ENCODE data around the gene SLC36A3.
"Not testable (repeated sequence)": the region's sequence is repeated elsewhere in the genome, so short reads cannot be mapped to it uniquely, and the experiment has no call there.

SLC36A3 gene

DNA sequence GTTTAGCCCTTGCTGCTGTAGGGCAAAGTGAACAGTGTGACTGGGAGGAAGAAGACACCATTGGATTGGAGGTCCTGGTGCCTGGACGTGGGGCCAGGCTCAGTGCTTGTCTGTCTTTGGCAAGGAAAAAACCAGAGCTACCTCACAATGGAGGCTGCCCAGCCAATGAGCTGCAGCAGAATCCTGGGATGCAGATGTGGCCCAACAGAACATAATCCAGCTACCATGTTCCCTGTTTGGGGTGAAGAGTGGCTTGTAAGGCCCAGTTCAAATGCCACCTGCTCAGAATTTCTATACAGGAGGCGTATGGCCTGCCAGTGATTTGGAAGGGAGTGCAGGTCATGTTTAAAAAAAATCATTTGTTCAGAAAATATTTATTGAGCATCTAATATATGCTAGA, at the start of gene SLC36A3:
Gene SLC36A3, minus strand, starts transcription at position 101 of the 400 bp plus-strand sequence. CDS start 412 bp downstream, outside the sequence.
- no peak for DNase-seq

DNA sequence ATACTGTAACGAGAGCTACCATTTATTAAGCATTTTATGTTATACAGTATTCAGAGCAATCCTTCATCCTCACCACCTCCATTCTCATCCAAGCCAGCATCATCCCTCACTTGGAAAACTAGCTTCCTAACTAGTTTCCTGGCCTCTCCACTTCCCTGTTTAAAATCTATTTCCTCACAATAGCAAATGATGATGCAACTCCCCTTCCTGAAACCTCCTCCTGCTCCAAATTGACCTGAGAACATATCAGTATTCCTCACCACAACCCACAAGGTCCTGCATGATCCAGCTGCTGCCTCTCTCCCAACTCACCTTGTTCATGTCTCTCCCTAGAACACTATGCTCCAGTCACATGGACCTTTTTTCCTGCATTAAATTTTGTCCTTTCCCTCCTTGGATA, 48.1 kb upstream of the SLC36A3 start:
- DNase-seq, result no peak

DNA sequence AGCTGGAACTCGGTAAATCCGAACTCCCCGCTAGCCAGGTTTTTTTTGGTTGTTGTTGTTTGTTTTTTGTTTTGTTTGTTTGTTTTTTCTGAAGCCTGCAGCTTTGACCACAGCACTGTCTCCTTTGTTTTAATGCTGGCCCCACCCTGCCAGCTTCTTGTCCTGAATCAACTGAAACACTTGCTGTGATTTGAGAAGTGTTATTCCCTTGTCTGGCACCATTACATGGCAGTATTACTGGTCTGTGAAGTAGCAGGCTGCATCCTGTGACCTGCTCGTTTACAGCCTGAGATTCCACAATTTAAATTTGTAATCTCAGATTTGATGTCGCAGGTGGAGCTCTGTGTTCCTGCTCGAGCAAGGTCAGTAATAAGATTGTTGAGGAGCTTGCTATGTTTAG, 45.2 kb upstream of the SLC36A3 start:
- DNase-seq, result no peak

DNA sequence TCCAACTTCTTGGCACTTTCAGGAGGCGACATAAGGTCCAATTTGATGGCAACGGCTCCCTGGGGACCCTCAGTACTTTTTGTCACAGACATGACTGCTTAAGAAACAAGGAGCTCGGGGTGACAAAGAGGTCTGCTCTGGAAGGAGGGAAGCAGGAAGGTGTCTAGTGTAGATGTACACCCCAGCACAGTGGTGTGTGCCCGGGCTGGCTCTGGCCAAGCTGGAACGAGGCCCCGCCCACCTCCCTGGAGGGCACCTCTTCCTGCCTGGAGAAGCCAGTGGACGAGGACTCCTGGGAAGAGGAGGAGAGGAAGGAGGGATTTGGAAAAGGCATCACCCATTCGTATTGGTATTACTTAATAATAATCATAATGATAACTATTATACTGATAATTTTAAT, 43.8 kb upstream of the SLC36A3 start, which contains the start of gene SLC36A2:
Gene SLC36A2, minus strand, starts transcription at position 191 of the 400 bp plus-strand sequence. Its CDS starts 99 bp downstream, at position 92.
- no peak for DNase-seq

DNA sequence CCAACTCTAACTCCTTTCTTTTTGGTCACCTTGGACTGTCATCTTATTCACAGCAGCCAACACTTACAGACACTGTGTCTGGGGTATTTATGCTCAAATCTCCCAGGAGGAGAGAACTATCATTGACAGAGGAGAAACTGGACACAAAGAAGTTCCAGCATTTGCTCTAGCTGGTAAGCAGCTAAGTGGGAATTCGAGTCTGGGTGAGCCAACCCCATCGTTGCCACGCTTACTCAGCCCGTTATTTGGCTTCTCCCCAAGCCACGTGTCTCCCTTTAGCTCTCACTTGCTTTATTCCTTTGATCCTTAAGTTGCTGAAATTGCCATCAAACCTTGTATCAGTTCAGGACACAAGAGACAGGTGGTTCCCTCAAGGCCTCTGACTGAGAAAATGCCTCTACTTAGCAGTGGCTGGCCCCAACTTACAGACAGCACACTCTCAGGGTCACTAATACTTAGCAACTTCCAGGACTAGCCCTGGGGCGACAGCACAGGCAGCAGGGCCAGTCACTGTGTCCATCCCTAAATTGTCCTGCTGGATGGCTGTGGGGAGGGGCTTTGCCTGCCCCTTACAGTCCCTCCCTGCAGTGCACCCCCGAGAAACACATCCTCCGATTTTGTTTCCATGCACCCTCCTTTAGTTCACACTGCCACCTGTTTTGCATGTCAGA, 42.4 kb upstream of the SLC36A3 start:
- no peak for DNase-seq

DNA sequence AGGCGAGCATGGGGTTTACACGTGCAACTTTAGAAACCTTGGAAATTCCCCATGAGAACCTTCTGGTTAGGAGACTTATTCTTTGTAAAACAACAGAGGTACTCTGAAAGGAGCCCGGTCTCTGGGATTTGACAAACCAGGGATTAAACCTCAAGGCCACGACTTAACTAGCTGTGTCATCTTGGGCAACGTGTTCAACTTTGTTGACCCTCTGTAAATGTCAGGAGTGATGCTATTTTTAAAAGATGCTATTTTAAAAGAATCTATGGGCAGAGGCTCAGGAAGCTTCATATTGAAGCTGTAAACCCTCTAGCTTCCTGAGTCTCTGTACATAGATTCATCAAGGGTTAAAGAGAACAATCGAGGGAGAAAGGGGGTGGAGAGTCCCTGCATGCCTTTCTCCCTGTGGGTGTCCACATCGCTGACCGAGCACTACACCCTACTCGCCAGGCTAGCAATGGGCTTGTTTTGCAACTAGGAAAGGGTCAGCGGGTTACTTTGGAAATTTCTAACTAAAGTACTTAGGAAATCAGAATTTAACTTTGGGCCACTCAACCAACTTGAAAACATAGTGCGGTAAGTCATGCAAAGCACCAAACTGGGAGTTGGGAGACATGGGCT, 41.7 kb upstream of the SLC36A3 start:
- no peak for DNase-seq

DNA sequence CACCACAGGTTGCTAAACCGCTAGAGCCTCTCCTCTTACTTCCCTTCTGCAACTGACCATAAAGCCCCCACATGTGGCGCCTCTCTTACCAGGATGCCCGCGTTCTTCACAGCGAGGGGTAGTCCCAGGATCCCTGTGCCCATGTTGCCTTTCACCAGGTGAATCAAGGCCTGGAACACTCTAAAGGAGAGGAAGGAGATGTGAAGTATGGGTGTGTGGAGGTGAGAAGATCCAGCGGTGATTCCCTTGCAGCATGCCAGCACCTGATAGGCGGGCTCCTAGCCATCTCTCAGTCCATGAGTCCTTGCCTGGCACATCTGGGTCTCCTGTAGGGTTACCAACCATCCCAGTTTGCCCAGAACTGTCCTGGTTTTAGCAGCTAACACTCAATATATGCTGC, 40.5 kb upstream of the SLC36A3 start:
- no peak for DNase-seq

DNA sequence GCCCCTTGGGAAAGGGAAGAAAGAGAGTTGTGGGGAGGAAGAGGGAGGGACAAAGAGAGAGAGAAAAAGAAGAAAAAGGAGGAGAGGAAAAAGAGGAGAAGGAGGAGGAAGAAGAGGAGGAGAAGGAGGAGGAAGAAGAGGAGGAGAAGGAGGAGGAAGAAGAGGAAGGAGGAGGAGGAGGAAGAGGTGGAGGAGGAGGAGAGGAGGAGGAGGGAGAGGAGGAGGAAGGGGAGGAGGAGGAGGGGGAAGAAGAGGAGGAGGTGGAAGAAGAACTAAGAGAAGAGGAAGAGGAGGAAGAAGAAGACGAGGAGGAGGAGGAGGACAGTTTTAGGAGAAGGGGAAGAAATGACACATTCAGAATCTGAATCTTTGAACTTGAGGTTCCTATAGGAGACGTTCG, 36.4 kb upstream of the SLC36A3 start:
- DNase-seq, result no peak

DNA sequence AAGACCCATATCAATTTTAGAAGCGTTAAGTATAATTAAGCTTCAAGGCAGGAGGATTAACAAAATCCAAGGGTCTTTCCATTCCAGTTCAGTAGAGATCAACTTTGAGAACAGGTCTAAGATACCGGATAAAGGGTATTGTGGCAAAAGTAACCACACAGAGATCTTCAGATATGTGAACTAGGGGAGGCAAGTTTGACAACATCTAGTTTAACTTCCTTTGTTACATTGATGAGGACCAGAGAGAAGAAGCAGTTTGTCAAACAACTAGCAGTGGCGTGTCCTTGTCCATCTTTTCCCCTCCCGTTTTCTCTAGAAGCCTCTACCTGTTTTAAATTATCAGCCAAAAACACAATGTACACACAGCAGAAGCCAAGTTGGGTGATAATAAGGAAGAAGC, 35.2 kb upstream of the SLC36A3 start:
- DNase-seq, result no peak

DNA sequence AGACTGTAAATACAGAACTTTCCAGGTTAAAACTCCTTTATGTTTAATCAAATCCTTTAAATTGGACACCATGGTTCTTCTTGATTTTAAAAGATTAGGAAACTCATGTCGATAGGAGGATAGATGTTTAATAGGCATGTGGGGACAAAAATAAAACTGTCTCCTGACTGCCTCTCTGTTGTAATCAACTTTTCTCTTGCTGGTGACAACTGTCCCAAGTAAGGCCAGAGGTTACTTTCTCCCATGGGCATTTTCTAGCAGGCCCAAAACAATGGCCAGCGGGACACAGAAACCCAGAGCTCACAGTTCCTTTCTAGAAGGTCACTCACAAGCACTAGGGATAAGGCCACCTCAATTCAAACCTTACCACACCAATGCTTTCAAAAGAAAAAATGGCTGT, 29.3 kb upstream of the SLC36A3 start:
- no peak for DNase-seq

DNA sequence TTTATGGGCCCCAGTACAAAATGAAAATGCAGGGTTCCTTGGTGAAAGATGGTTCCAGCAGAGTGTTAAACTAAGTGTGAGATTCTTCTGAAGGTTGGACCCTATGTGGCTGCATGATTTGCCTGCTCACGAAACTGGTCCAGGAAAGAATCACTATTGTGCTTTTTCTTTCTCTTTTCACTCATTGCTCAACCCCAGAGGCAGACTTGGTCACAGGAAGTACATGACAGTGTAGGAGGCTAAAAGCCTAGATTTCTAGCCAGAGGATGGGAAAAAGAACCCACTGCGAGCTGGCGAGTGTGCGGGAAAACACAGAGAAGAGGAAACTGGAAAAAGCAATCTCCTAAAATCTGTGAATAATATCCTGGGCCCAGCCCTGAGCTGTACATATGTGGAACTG, 25.2 kb upstream of the SLC36A3 start:
- DNase-seq, result no peak

DNA sequence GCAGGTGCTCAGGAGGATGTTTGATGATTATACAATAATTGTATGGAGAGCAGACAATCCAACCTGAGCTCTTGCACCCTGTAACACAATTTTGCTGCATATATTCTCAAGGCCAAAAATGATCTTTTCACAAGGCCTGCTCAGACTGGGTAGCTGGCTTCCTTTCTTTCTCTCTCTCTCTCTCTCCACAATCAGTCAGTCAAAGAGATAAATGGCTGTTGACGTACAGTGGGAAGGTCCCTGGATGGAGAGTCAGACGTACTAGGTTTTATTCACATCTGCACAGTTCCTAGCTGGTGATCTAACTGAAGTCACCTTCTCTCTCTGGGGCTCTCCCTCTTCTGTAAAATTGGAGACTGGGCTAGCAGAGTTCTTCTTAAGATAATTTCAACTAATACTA, 24.0 kb upstream of the SLC36A3 start:
- no peak for DNase-seq

DNA sequence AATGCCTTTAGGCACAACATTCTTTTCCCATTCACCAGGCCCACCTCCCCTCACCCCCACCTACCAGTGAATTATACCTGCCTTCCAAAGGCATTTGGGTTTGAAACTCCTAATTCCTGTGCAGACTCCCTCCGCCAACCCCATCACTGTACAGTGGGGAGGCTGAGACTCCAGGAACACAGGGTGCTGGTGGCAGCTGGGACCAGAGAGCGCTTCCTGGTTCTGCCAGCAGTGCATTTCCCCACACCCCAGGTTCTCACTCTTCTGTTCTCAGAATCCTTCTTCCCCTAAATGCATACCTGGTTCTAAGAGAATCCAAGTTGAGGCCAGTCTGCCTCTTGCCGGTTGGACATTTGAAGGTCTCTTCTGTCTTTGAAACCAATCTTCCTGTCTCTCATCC, 22.7 kb upstream of the SLC36A3 start:
- no peak for DNase-seq

DNA sequence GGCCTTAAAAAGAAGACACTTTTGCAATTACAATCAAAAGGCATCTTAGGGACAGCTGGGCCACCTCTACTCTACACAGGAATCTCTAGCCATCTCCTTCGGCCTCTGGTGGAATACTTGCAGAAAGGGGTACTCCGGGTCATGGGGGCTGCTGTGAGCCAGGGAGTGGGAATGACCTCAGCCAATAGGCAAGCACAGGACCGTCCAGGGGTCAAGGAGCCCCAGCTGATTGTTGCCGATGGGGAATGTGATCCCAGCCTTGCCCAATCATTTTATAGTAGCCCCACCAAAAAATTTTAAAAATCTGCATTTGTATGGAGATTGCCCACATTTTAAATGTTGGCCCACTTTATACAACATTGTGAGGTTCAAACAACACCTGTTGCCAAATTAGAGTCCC, 16.9 kb upstream of the SLC36A3 start:
- no peak for DNase-seq

DNA sequence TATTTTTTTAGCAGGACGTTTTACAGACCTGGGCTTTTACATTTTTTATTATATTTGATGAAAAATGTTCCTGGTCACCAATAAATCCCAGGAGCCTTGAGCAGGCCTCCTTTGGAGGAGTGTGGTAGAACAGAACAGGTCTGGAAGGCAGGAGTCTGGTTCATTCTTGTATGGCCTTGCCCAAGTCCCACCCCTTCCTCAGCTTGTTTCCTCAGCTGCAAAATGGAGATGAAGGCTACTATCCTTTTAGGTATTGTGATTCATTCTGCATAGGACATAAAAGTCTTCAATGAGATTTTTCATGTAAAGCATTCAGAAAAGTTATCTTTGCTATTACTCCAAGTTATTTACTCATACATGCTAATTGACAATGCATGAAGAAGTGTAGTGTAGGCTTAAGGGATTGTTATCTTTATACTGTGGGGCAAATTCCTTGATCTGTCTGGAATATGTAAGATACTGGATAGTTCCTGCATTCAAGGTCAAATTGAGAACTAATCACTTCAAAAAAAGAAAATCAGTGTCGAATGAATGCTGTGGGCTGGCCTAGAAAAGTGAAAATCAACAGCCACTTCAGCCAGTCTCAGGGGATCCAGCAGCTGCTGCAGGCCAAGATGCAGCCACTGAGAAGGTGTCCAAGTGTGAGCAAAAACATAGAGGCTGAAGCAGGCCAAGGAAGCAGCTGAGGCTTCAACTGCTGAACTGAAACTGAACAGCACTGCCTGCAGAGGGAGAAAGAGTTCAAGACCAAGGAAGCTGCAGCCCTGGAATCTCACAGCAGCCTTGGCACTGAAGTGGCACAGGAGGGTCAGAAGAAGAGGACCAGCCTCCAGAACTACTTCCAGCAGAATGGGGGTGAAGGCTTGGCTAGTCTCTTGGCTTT, 15.5 kb upstream of the SLC36A3 start:
- no peak for DNase-seq

DNA sequence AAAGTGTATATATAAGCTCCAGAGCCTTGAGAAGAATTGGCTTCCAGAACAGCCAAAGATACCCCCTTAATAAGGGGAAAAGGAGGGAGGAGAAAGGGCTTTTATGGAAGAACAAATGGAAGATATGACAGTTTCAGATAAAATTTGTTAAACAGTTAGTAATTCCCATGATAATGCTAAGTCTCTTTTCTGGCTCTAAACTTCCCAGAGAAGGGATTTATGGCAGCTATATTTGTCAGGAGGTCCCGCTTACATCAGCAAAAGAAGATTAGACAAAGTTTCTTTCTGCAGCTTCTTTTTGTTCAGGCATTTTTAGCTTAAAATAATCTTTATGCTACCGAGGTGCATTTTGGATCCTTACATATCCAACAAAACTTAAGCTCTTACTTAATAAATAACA, 14.3 kb upstream of the SLC36A3 start:
- no peak for DNase-seq

DNA sequence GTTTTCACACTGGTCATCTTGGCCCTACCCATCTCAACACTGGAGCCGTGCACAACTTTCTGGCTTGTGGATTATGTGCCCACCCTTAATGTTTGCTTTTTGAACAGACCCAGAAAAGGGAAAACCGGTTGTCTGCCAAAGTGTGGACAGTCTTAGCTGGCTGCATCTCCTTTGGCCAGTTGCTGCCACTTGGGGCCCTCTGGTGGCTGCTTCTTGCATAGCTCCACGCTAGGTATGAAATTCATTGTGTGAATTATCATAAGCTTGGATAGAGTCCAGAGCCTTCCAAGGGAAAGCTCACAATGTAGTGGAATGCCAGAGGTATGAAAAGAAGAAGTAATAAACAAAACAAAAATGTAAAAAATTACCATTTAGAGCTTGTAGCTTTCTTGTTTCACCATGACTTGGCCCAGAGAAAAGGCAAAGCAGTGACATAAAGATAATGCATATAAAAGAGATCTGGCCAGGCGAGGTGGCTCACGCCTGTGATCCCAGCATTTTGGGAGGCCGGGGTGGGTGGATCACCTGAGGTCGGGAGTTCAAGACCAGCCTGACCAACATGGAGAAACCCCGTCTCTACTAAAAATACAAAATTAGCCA, 12.5 kb upstream of the SLC36A3 start:
- DNase-seq, result peak; percentile 44

DNA sequence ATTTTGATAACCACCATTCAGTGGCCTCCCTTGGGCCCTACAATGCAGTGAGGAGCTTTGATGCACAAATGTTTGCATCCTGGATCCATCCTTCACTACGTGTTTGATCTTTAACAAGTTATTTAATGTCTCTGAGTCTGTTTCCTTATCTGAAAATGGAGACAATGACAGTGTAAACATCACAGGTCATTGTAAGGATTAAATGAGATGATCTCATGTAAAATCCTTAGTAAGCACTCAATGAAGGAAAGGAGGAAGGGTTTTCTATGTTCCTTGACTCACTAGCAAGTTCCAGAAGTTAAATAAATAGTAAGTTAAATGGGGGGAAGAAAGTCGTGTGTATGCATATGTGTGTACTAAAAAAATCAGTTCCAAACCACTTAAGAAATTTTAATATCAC, 9.8 kb upstream of the SLC36A3 start:
- no peak for DNase-seq

DNA sequence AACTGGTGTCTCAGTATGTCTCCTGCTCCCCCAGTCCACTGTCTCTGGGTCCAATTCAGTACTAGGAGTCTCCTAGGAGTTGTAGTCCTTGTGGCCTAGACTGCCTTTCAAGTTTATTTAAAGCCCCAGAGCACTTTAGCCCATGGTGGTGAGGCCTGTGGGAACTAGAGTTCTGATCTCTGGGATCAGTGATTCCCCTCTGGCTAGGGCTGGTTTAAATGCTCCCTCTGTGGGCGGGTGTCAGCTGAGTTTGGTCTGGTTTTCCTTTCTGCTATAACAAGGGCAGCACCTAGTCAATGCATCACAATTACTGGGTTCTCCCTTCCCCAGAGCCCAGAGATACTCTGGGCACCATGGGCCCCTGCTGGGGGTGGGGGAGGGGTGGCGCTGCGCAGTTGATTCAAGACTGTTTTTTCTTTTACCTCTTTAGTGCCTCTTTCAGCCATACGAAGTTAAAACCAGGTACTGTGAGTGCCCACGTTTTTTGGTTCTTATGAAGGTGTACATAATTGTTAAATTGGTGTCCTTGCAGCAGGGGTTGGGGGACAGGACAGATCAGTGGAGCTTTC, 9.3 kb upstream of the SLC36A3 start:
- no peak for DNase-seq

DNA sequence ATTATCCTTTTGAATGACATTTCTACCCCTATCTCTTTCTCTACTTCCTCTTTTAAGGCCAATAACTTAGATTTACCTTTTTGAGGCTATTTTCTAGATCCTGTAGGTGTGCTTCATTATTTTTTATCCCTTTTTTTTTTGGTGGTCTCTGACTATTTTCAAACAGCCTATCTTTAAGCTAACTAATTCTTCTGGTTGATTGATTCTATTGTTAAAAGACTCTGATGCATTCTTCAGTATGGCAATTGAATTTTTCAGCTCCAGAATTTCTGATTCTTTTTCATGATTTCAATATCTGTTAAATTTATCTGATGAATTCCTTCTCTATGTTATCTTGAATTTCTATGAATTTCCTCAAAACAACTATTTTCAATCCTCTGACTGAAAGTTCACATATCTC, 7.4 kb upstream of the SLC36A3 start:
- DNase-seq, result no peak

DNA sequence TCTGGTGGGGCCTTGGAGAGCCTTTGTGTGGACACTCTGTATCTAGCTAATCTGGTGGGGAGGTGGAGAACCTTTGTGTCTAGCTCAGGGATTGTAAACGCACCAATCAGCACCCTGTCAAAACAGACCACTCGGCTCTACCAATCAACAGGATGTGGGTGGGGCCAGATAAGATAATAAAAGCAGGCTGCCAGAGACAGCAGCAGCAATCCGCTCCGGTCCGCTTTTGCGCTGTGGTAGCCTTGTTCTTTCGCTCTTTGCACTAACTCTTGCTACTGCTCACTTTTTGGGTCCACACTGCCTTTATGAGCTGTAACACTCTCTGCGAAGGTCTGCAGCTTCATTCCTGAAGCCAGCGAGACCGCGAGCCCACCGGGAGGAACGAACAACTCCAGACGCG, 6.3 kb upstream of the SLC36A3 start:
- not testable (repeated sequence) for DNase-seq

DNA sequence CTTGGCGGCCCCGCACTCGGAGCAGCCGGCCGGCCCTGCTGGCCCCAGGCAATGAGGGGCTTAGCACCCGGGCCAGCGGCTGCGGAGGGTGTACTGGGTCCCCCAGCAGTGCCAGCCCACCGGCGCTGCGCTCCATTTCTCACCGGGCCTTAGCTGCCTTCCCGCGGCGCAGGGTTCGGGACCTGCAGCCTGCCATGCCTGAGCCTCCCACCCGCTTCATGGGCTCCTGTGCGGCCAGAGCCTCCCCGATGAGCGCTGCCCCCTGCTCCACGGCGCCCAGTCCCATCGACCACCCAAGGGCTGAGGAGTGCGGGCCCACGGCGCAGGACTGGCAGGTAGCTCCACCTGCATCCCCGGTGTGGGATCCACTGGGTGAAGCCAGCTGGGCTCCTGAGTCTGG, 5.7 kb upstream of the SLC36A3 start:
- not testable (repeated sequence) for DNase-seq

All from stimulated activated CD4-positive, alpha-beta T cell treated with anti-CD3 and anti-CD28 coated beads, Interleukin-12 subunit alpha, Interleukin-12 subunit beta, amount 100 ng/mL, for 4 hours (primary cell).